Neural progenitor cell (in vitro differentiated cells): ENCODE results near the gene CBL.

Experiments
- EZH2 ChIP-seq: fragments of 200-600 bp; sonication (generic); IDR thresholded peaks from 2 replicates; pipeline ENCODE4 v1.6.1; 2017; ENCODE audit warnings: antibody characterized with exemption, mild to moderate bottlenecking, moderate library complexity
- EZH2phosphoT487 ChIP-seq: fragments of 200-600 bp; sonication (generic); IDR thresholded peaks from 2 replicates; pipeline ENCODE4 v1.6.1; 2017; ENCODE audit warnings: antibody characterized with exemption
- TF ChIP-seq, protein P1 (sequence below): fragments of 200-600 bp; sonication (generic); IDR thresholded peaks from 2 replicates; pipeline ENCODE4 v1.5.1; 2017; ENCODE audit warnings: antibody characterized with exemption, mild to moderate bottlenecking

- no peak for TF ChIP-seq EZH2
- TF ChIP-seq, protein P1, sequence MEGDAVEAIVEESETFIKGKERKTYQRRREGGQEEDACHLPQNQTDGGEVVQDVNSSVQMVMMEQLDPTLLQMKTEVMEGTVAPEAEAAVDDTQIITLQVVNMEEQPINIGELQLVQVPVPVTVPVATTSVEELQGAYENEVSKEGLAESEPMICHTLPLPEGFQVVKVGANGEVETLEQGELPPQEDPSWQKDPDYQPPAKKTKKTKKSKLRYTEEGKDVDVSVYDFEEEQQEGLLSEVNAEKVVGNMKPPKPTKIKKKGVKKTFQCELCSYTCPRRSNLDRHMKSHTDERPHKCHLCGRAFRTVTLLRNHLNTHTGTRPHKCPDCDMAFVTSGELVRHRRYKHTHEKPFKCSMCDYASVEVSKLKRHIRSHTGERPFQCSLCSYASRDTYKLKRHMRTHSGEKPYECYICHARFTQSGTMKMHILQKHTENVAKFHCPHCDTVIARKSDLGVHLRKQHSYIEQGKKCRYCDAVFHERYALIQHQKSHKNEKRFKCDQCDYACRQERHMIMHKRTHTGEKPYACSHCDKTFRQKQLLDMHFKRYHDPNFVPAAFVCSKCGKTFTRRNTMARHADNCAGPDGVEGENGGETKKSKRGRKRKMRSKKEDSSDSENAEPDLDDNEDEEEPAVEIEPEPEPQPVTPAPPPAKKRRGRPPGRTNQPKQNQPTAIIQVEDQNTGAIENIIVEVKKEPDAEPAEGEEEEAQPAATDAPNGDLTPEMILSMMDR, result no peak
- TF ChIP-seq EZH2phosphoT487, result no peak
These were observed 13.1 kb upstream of the CBL start for GRCh38 chr11:119193001-119193400.
